Thyroid gland (tissue), 4 donors: ENCODE measurements around the gene CALR3. TPM values are rescaled to one million over a fixed set of nuclear protein-coding genes. Genes with fewer than 3 reads are reported as not detected.

ENCODE experiments used
- DNase-seq, 2 donors: peaks; one replicate each; pipeline ENCODE4 v3.0.0-alpha.2; 2019
- H3K27ac ChIP-seq, 3 donors: fragments of 200-600 bp; sonication (generic); 1 replicate in 2 of 3; 2 replicates in 1 of 3; pipeline ENCODE4 v1.5.1; 2016 to 2019; ENCODE audit warnings: mild to moderate bottlenecking in 1 of 3, moderate library complexity in 1 of 3
- H3K27me3 ChIP-seq: fragments of 200-600 bp; sonication (generic); one replicate; pipeline ENCODE4 v1.5.1; 2019
- H3K36me3 ChIP-seq, 2 donors: fragments of 200-600 bp; sonication (generic); one replicate each; pipeline ENCODE4 v1.5.1; 2016 to 2019
- H3K4me1 ChIP-seq, 2 donors: fragments of 200-600 bp; sonication (generic); one replicate each; pipeline ENCODE4 v1.5.1; 2017 to 2019
- H3K4me3 ChIP-seq, 3 donors: fragments of 200-600 bp; sonication (generic); replicated peaks in 1 of 3; 1 replicate in 2 of 3; 2 replicates in 1 of 3; pipeline ENCODE4 v1.5.1; 2016; ENCODE audit warnings: mild to moderate bottlenecking in 1 of 3
- H3K9me3 ChIP-seq: fragments of 200-600 bp; sonication (generic); one replicate; pipeline ENCODE4 v1.5.1; 2017
- POLR2A ChIP-seq, 2 donors: fragments of 450-650 bp; IDR thresholded peaks; one replicate each; pipeline ENCODE4 v1.6.1; 2017; ENCODE audit warnings: antibody characterized with exemption in 2 of 2, mild to moderate bottlenecking in 2 of 2, moderate library complexity in 1 of 2
- WGBS, 2 donors: methylation state at CpG; one replicate each; pipeline ENCODE4 v1.1.5; 2017; 5-methylcytosine and 5-hydroxymethylcytosine counted together
- intact Hi-C: fragments of 100-400 bp; cut with DNase I; formaldehyde crosslinking; loops from one replicate; pipeline ENCODE4 v1.15.1; 2023
- small RNA-seq: library from RNA; depleted of rRNA; stranded (forward); fragments of <200 nt; gene quantifications from one replicate; pipeline ENCODE3, GENCODE V24; 2016
- total RNA-seq, 4 donors: library from RNA; depleted of rRNA; stranded (reverse); fragments of >200 nt; gene quantifications; one replicate each; pipeline ENCODE4 v1.2.3, GENCODE V29; 2016
- TF ChIP-seq, protein P1 (sequence below), 6 experiments: fragments of 200-600 bp in 3 of 6; fragments of 450-650 bp in 3 of 6; sonication (generic) in 3 of 6; IDR thresholded peaks; one replicate each; pipeline ENCODE4 v1.5.1; 2016 to 2019; ENCODE audit warnings: antibody characterized with exemption in 6 of 6, mild to moderate bottlenecking in 2 of 6, inconsistent platforms in 1 of 6, moderate library complexity in 1 of 6

The CALR3 gene
- total RNA-seq, 4 donors from 2014 or later: 0.58 TPM; not detected in 3

DNA sequence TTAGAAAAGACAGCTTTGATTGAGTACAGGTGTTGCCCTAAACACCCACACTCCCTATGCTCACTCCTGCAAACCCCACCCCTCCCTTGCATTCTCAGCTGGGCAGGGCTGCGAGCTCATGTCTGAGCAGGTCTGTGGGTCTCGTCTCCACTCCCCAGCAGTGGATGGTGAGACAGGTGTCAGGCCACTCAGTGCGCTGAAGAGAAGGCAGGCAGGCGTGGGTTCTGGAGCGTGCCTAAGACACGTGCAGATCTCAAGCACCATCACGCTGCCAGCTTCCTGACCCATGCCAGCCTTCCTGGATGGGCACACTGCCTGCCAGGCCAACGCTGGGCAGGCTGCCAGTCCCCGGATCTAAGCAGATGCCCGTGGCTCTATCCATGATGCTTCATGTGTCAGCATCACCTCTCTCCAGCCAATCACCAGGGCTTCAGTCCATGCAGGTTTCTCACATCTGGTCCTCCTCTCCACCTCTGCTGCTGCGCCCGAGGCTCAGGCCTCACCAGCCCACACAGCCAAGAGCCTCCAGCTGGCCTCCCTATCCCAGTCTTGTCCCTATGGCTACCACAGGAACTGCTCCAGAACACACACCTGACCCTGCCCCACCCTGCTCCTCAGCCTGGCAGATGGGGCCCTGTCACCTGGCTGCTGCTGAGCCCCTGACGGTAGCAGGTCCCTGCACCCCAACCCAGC lies 66.8 kb downstream of the CALR3 start:
- TF ChIP-seq, protein P1, sequence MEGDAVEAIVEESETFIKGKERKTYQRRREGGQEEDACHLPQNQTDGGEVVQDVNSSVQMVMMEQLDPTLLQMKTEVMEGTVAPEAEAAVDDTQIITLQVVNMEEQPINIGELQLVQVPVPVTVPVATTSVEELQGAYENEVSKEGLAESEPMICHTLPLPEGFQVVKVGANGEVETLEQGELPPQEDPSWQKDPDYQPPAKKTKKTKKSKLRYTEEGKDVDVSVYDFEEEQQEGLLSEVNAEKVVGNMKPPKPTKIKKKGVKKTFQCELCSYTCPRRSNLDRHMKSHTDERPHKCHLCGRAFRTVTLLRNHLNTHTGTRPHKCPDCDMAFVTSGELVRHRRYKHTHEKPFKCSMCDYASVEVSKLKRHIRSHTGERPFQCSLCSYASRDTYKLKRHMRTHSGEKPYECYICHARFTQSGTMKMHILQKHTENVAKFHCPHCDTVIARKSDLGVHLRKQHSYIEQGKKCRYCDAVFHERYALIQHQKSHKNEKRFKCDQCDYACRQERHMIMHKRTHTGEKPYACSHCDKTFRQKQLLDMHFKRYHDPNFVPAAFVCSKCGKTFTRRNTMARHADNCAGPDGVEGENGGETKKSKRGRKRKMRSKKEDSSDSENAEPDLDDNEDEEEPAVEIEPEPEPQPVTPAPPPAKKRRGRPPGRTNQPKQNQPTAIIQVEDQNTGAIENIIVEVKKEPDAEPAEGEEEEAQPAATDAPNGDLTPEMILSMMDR (IDR thresholded peaks at IDR 0.05): no peak
- no peak for TF ChIP-seq POLR2A (IDR thresholded peaks at IDR 0.05)
- Histone ChIP-seq H3K36me3 (peaks cover 12 to 30% of the 10 kb centered on the region in 2 donors), H3K4me1 (peaks cover 0 to 10% of the 10 kb centered on the region in 2 donors), H3K27ac (no peak overlapping the region), H3K9me3 (no peaks in the 10 kb centered on the region), H3K27me3 (no peaks in the 10 kb centered on the region), H3K4me3 (no peak overlapping the region)
- peak; percentile 94 to 95 for DNase-seq
- 42 to 61% methylated on average over 10 to 12 of the region's 13 CpGs for WGBS, 2 donors
- intact Hi-C loops: no loop called here

Small RNAs within 50 kb of the gene (small RNA-seq; reads per million reads assigned to genes)
- not detected for gene RN7SL146P

Other genes starting within 250 kb of the CALR3 start
- gene KLF2, start 171.3 kb downstream of the CALR3 start, total RNA-seq: 10 to 100 TPM in 3 of 4 donors, 1 to 10 TPM in 1; 9.1 to 15.9 (median 14.0) TPM
- gene EPS15L1, start 24.2 kb downstream of the CALR3 start, total RNA-seq: 10 to 100 TPM; 24.4 to 37.4 (median 28.6) TPM
- gene C19orf44, start 227 bp upstream of the CALR3 start, total RNA-seq: 10 to 100 TPM in 3 of 4 donors, 1 to 10 TPM in 1; 8.6 to 12.0 (median 10.6) TPM
- 10 to 100 TPM in 3 of 4 donors, 1 to 10 TPM in 1; 8.1 to 15.5 (median 11.7) TPM for gene CHERP, start 46.3 kb upstream of the CALR3 start, total RNA-seq
- gene SLC35E1, start 76.2 kb upstream of the CALR3 start, total RNA-seq: 10 to 100 TPM; 33.3 to 49.3 (median 38.6) TPM
- 10 to 100 TPM in 1 of 4 donors, 1 to 10 TPM in 3; 4.4 to 12.9 (median 8.4) TPM for gene MED26, start 132.0 kb upstream of the CALR3 start, total RNA-seq
- 100 to 1,000 TPM in 2 of 4 donors, 10 to 100 TPM in 2; 80.9 to 171 (median 119) TPM for gene SMIM7, start 164.0 kb upstream of the CALR3 start, total RNA-seq
- gene TMEM38A, start 165.0 kb upstream of the CALR3 start, total RNA-seq: 1 to 10 TPM; 3.2 to 7.8 (median 5.6) TPM
- 1 to 10 TPM in 2 of 4 donors, under 1 TPM in 2; 0.38 to 4.9 (median 1.3) TPM for gene NWD1, start 223.7 kb upstream of the CALR3 start, total RNA-seq